GM12892 (cell line): ENCODE data around the gene MYO16.

Experiments
- POLR2A ChIP-seq: IDR thresholded peaks from 2 replicates; pipeline ENCODE4 v1.6.1; 2011; ENCODE audit warnings: low read depth, low read length, control low read depth
- POLR2AphosphoS5 ChIP-seq: IDR thresholded peaks from 2 replicates; pipeline ENCODE4 v1.6.1; 2011; ENCODE audit warnings: low read depth, low read length, control low read depth
- TAF1 ChIP-seq: IDR thresholded peaks from 2 replicates; pipeline ENCODE4 v1.6.1; 2011; ENCODE audit warnings: low read depth, mild to moderate bottlenecking, control low read depth, low read length, borderline replicate concordance

DNA sequence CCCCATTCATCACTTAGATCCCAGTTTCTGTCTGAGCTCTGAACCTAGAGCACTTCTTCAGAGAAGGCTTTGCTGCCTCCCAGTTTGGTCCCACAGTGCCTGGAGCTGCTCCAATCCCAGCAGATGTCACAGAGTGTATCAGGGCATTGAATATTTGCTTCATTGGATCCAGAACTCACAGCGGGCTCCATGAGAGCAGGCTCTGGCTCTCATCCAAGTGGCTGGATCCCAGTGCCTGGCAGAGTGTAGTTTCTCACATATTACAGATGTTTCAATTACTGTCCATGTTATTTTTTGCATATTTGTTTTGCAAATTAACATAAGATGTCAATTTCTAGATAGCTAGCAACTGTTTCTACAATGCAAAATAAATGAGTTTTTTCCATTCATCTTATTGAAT lies 50.6 kb downstream of the MYO16 start:
- TF ChIP-seq TAF1 (no peak), POLR2AphosphoS5 (no peak), POLR2A (no peak)
